ENCODE measurements around the gene TPST1.
"Not testable (repeated sequence)": the region's sequence is repeated elsewhere in the genome, so short reads cannot be mapped to it uniquely, and the experiment has no call there.

The TPST1 gene

DNA sequence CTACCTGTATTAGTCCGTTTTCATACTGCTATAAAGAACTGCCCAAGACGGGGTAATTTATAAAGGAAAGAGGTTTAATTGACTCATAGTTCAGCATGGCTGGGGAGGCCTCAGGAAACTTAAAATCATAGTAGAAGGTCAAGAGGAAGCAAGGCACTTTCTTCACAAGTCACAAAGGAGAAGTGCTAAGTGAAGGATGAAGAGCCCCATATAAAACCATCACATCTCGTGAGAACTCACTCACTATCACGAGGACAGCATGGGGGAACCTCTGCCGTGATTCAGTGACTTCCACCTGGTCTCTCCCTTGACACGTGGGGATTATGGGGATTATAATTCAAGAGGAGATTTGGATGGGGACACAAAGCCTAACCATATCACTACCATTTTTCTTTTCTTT lies 119.9 kb downstream of the TPST1 start:
- DNase-seq (ENCODE audit: extremely low read depth in 1 of 2, low read depth in 1 of 2) = not testable (repeated sequence)

DNA sequence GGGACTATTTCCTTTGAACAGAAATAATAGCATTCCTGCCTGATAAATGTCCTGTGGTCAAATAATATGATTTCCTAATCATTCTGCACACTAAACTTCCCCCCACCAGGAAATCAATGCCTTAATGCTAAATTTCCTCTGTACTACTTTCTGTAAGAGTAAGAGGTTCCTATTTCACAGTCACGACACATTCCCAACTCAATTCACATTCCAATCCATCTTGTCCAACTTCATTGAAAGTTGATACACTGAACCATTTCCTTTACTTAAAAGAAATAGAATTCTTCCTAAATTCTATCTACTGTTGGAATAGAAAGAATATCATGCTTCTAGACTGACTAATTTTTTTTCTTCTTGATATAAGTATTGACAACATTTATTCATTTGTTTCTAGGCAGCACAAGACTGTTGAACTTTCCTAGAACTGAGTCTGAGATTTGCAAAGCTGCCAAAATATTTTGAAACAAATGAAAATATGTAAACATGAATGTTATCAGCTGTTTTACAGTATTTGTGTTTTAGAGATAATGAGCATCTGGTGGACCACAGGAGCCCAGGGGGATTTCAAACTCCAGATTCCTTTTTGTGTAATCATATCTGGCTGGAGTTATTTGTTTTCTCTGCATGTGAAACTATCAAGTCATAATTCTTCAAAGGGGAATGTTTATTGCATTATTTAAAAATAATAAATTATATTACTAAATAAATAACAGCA lies 121.5 kb downstream of the TPST1 start:
- DNase-seq (ENCODE audit: extremely low read depth in 1 of 2, low read depth in 1 of 2) = no peak

DNA sequence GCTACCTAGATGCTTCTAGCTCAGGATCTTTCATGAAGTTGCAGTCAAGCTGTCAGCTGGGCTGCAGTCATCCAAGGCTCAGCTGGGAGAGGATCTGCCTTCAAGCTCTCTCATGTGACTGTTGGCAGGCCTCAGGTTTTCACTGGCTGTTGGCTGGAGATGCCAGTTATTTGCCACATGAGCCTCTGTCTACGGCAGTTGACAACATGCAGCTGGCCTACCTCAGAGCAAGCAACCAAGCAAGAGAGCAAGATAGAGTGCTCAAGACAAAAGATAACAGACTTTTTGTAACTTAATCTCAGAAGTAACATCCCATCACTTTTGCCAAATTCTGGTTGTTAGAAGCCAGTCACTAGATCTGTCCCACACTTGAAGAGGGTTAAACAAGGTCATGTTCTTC lies 125.8 kb downstream of the TPST1 start:
- no peak for DNase-seq (ENCODE audit: extremely low read depth in 1 of 2, low read depth in 1 of 2)

DNA sequence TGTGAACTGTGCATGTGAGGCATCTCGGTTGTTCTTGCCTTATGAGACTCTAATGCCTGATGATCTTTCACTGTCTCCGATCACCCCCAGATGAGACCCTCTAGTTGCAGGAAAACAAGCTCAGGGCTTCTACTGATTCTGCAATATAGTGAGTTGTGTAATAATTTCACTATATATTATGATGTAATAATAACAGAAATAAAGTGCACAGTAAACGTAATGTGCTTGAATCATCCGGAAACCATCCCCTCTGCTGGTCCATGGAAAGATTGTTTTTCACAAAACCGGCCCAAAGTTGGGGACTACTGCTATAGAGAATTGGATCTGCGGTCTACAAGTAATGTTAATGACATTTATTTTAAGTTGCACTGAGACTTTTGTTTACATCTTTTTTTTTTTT lies 126.7 kb downstream of the TPST1 start:
- DNase-seq (ENCODE audit: extremely low read depth in 1 of 2, low read depth in 1 of 2) = no peak

DNA sequence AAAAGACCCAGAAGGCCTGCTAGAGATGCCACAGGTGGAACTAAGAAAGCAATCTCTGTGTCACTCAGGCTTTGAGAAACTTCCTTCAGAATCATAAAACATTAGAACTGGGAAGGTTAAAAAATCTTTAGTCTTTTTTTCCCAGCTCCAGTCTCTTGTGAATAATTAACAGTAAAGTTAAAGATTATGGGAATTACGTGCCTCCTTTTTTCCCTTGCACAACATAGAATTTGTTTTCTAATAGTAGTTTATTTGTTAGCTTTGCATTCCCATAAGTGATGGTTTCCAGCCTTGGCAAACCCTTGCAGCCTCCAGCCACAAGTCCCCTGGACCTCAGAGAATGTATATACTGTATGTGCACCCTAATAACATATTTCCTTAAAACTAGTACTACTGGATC lies 128.3 kb downstream of the TPST1 start:
- no peak for DNase-seq (ENCODE audit: extremely low read depth in 1 of 2, low read depth in 1 of 2)

DNA sequence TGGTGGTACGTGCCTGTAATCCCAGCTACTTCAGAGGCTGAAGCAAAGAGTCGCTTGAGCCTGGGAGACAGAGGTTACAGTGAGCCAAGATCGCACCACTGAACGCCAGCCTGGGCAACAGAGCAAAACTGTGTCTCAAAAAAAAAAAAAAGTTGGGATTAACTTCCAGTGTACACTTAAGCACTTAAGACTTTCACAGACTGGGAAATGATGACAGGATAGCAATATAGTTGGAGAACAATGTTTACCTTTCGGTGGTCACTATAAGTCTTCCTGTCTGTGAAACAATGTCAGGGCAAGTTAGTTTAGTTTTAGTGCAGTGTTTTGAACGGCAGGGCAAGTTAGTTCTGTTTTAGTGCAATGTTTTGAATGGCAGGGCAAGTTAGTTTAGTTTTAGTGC lies 130.2 kb downstream of the TPST1 start:
- DNase-seq (ENCODE audit: extremely low read depth in 1 of 2, low read depth in 1 of 2) = no peak

DNA sequence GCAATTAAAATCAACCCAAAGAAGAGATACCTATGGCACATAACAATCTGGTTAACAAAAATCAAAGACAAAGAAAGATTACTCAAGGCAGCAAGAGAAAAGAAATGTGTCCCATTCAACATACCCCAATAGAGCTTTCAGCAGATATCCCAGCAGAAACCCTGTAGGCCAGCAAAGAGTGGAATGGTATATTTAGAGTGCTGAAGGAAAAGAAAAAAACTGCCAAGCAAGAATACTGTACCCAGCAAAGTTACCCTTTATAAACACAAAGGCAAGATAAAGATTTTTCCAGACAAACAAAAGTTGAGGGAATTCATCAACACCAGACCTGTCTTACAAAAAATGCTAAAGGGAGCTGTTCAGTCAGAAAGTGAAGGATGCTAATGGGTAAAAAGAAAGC lies 131.6 kb downstream of the TPST1 start:
- DNase-seq (ENCODE audit: extremely low read depth in 1 of 2, low read depth in 1 of 2) = no peak

DNA sequence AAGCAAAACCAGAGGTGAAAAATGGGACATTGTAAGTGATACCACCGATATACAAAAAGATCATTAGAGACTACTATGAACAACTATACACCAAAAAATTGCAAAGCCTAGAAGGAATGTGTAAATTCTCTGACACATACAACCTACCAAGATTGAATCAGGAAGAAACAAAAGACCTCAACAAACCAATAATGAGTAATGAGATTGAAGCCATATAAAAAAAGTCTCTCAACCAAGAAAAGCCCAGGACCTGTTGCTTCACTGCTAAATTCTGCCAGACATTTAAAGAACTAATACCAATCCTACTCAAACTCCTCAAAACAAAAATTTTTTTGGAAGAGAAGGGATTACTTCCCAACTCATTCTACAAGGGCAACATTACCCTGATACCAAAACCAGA lies 134.0 kb downstream of the TPST1 start:
- DNase-seq (ENCODE audit: extremely low read depth in 1 of 2, low read depth in 1 of 2) = no peak

DNA sequence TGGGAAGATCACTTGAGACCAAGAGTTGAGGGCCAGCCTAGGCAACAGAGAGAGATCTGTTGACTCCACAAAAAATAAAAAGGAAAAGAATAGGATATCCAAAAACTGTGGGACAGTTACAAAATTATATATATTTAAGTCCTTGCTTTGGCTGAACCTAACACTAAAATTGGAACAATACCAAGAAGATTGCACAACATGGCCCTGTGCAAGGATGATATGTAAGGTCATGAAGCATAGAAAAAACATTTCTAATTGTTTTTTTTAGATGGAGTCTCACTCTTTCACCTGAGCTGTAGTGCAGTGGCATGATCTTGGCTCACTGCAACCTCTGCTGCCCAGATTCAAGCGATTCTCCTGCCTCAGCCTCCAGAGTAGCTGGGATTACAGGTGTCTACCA lies 139.0 kb downstream of the TPST1 start:
- DNase-seq (ENCODE audit: extremely low read depth in 1 of 2, low read depth in 1 of 2) = no peak

DNA sequence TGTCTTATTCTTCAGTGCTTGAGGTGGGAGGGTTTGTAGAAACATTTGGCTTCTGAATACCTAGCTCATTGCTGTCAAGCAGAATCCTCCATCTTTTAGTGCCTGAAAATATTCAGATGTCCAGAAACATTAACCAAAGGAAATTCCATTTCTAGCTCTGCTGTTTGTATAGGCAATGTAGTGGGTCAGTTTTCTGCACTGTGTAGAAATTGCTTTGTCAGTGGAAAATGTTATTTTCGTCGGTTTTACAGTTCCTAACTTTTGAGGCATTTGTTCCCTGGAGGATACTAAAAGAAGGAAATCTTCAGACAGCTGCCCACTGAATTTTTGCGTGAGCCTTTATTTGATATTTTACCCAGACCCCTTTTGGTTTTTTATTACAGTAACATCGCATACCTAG lies 143.4 kb downstream of the TPST1 start:
- DNase-seq (ENCODE audit: extremely low read depth in 1 of 2, low read depth in 1 of 2) = no peak

DNA sequence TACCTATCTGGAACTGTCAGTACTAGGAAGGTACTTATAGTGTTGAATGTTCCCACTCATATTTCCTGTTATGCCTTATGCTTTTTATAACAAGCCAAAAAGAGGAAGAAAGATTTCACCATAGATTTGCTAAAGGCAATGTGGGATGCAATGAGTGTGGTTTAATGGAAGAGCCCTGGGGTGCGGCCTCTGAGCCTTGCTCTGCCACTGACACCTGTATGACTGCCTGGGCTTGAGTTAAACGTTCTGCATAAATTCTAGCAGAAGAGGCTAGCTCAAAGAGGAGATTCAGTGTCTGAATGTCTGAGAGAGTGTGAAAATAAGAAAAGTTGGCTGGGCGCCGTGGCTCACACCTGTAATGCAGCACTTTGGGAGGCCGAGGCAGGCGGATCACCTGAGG lies 143.8 kb downstream of the TPST1 start:
- DNase-seq (ENCODE audit: extremely low read depth in 1 of 2, low read depth in 1 of 2) = no peak

DNA sequence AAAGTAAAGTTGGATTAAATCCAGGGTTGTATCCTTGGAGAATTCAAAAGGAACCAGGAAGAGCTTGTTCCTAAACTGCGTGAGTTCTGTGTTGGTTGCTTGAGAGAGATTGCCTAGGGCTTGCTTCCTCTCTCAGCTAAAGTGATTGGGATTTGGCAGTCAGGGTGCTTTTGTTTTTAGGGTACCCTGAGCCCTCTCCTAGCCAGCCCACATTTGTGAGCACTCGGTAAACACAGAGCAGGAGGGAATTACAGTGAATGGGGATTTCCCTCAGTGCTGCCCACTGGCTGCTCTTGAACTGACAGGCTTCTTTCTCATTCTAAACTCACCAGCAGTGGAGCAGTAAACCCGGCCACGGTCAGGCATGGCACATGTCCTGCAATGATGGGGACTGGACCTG lies 146.9 kb downstream of the TPST1 start:
- DNase-seq (ENCODE audit: extremely low read depth in 1 of 2, low read depth in 1 of 2) = no peak

DNA sequence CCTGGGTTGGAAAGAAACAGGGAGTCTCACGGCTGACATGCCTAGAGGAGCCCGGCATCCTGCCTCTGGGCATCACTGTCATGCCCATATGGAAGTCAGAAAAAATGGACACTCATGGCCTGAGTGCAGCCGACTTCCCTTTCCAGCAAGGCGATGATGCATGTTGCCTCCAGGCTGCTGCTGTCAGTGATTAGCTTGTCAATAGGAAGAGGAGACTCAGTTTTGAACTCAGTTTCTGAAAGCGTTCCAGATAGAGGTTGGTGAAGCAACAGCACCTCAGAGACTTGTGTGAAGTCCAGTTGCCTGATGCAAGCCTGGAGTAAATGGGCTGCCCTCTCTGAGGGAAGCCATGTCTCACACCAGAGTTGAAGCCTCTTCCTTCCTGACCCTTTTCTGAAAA lies 148.4 kb downstream of the TPST1 start:
- DNase-seq (ENCODE audit: extremely low read depth in 1 of 2, low read depth in 1 of 2) = no peak

DNA sequence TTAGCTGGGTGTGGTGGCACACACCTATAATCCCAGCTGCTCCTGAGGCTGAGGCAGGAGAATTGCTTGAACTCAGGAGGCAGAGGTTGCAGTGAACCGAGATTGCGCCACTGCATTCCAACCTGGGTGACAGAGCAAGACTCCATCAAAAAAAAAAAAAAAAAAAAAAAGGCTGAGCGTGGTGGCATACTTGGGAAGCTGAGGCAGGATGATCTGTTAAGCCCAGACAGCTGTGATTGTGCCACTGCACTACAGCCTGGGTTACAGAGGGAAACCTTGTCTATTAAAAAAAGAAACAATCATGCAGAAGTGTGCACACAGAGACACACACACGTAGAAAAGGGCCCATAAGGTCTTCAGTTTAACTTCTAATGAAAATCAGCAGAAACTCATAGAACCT lies 150.6 kb downstream of the TPST1 start:
- no peak for DNase-seq (ENCODE audit: extremely low read depth in 1 of 2, low read depth in 1 of 2)

DNA sequence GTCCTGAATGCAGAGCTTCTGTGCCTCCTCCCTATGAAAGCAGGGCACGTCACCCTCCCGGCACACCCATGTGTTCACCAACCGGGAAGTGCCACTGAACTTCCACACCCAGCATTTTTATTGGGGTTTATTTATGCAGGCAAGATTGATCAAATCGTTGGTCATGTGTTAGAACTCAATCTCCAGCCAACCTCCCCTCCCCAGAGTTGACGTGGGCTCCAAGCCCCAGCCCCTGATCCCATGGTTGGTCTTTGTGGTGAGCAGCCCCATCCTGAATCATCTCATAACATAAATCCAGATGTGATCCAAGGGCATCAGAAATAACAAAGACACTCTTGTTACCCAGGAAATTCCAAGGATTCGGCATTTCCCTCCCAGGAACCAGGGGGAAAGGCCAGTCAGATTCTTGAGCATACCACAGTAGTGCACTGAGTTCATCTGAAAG lies 151.2 kb downstream of the TPST1 start:
- no peak for DNase-seq (ENCODE audit: extremely low read depth in 1 of 2, low read depth in 1 of 2)

DNA sequence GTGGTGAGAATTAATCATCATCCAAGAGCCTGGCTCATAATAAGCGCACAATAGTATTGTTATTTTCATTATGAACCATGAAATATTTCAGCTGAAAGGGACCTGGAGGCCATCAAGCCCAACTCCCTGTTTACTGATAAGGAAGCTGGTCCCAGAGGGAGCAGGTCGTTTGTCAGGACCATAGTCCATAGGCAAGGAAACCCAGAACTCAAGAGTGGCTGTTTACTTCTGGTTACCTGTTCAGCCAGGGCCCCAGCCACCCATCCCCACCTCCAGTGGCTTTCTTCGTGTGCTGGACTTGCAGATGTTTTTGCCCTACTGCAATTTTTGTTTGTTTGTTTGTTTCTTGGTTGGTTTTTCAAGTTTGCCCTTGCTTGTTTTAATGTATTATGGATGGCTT lies 152.0 kb downstream of the TPST1 start:
- DNase-seq (ENCODE audit: extremely low read depth in 1 of 2, low read depth in 1 of 2) = no peak

DNA sequence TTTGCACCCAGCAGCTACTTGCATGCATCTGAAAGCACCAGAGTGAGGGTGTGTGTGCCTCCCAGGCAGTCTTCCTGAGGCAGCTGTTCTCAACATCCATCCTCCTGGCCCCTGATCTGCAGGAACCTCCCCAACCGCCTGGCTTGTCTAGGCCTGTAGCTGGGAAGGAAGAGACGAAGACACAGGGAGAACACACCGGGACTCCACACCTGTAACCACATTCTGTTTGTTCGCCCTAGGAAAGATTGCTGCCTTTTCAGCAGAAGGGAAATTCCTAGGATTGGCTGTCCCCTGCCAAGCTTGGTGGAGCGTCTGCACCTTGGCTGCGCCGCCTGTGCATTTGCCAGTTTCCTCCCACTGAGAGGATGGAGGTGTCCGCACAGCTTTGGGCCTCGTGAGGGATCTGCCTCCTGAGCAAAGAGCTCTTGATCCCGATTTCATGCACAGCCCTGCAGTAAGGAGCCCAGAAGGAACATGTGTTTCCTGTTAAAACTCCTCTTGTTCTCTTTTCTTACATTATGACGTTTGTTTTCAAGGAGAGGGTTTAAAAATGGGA lies 154.6 kb downstream of the TPST1 start:
- DNase-seq (ENCODE audit: extremely low read depth in 1 of 2, low read depth in 1 of 2) = no peak

DNA sequence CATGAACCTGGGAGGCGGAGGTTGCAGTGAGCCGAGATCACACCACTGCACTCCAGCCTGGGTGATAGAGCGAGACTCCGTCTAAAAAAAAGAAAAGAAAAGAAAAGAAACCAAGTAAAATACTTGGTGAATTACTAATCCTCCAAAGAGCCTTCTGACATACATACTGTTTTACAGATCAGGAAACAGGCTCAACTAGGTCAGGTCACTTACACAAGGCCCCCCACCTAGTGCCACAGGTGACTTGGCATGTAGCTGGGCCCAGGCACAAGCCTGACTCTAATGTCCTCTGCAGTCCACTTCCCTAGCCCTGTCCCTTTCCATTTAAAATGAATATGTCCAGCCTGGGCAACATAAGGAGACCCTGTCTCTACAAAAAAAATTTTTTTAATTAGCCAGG lies 157.0 kb downstream of the TPST1 start:
- DNase-seq (ENCODE audit: extremely low read depth in 1 of 2, low read depth in 1 of 2) = no peak

DNA sequence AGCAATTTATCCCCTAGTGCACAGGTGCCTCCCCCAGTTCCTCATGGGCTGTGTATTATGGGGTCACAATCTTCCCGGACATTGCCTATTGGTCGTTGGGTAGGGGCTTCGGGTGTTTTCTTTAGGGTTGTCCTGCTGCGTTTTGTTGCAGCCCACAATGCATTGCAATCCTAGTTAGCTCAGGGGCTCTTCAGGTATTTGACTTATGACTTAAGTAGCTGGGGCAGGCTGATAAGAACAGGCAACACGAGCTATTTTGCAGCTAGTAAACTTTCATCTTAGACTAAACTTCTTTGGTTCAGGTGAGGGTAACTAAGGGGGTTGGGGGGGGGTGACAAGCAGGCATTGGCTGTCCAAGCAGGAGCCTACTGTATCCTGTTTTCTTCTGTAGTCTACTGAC lies 158.5 kb downstream of the TPST1 start:
- DNase-seq (ENCODE audit: extremely low read depth in 1 of 2, low read depth in 1 of 2) = no peak

DNA sequence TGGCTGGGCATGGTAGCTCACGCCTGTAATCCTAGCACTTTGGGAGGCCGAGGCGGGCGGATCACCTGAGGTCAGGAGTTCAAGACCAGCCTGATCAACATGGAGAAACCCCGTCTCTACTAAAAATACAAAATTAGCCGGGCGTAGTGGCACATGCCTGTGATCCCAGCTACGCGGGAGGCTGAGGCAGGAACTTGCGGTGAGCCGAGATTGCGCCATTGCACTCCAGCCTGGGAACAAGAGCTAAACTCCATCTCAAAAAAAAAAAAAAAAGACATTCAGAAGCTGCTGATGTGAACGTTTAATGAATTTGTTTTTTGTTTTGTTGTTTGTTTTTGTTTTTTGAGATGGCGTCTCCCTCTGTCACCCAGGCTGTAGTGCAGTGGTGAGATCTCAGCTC lies 159.9 kb downstream of the TPST1 start:
- DNase-seq (ENCODE audit: extremely low read depth in 1 of 2, low read depth in 1 of 2) = not testable (repeated sequence)

DNA sequence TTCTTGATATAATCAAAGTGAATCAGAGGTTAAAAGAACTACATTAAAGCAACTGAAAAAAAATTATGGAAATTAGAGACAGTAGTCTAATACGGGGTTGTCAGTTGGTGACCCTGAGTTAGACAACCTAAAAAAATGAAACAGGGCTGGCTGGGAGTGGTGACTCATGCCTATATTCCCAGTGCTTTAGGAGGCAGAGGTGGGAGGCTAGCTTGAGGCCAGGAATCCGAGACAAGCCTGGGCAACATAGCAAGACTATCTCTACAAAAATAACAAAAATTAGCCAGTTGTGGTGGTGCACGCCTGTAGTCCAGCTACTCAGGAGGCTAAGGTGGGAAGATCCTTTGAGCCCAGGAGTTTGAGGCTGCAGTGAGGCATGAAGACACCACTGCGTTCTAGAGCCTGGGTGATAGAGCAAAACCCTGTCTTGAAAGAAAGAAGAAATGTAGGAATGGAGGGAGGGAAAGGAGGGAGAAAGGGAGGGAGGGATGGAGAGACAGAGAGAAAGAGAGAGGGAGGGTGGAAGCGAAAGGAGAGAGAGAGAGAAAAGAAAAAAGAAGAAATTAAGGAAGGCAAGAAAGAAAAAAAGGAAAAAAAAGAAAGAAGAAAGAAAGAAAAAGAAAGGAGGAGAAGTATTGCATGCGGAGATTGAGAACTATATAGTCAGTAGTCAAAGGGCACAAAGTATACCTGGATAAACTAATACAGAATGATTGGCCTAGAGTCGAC lies 166.1 kb downstream of the TPST1 start:
- no peak for DNase-seq (ENCODE audit: extremely low read depth in 1 of 2, low read depth in 1 of 2)

DNA sequence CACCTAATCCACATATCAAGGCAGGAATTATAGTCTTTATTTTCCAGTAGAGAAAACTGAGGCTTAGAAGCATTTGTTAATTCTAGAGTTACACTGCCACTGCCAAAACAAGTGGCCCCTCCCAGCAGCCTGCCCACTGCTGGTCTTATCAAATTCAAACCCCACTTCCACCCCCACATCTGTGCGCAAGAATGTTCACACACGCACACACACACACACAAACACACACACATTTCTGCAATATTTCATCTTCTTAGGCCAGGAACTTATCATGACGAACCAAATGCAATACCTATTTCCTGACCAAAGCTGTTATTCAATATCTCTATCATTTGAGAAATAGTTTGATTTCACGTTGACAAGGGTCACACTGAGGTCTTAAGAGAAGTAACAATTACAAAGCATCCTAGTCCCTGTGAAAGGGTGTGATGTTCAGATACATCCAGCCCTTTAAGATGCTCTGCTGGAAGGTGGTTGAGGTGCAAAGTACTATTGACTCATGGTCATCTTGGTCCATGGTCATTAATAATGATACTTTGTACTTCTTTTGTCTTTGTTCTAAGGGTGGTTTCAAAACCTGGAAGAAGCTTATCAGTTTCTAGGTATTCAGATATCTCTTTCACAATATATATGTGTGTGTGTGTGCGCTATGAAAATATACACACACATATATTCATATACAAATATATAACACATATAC lies 169.2 kb downstream of the TPST1 start:
- DNase-seq (ENCODE audit: extremely low read depth in 1 of 2, low read depth in 1 of 2) = not testable (repeated sequence)
